ENCODE results near the gene CDCA8. TPM values are rescaled to one million over a fixed set of nuclear protein-coding genes. Genes with fewer than 3 reads are reported as not detected.

The CDCA8 gene
- total RNA-seq, 1 donor from 2014 or later, result 2.9 TPM

DNA sequence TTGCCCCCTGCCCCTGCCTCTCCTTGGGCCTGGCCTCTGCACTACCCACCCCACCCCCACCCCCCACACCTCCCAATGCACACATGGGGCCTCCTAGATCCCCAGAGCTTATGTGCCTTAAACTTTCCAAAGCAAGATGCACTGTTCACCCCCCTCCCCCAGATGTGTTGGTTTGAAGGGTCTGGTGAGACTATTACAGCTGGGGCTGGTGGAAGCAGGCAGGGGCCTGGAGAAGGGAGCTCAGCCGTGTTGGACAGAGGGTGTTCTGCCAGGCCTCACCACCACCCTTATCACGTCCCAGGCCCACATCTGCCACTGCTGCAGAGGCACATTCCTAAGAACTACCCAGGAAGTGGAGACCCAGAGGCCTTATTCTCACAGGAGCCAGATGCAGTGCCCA, 39.3 kb upstream of the CDCA8 start:
- ATAC-seq (ENCODE audit: low read depth) (no peak), DNase-seq (no peak)
- CTCF ChIA-PET, result no interaction called here
- POLR2A ChIA-PET, result no interaction called here
- Mint-ChIP-seq H3K36me3 (ENCODE audit: low read depth) (no peaks in the 10 kb centered on the region), H3K4me1 (no peaks in the 10 kb centered on the region), H3K4me3 (no peak overlapping the region), H3K9me3 (no peaks in the 10 kb centered on the region), H3K27me3 (peaks cover 4% of the 10 kb centered on the region), H3K27ac (no peak overlapping the region)
- intact Hi-C loops (cut with micrococcal nuclease), result no loop called here
- TF ChIP-seq, protein P1, sequence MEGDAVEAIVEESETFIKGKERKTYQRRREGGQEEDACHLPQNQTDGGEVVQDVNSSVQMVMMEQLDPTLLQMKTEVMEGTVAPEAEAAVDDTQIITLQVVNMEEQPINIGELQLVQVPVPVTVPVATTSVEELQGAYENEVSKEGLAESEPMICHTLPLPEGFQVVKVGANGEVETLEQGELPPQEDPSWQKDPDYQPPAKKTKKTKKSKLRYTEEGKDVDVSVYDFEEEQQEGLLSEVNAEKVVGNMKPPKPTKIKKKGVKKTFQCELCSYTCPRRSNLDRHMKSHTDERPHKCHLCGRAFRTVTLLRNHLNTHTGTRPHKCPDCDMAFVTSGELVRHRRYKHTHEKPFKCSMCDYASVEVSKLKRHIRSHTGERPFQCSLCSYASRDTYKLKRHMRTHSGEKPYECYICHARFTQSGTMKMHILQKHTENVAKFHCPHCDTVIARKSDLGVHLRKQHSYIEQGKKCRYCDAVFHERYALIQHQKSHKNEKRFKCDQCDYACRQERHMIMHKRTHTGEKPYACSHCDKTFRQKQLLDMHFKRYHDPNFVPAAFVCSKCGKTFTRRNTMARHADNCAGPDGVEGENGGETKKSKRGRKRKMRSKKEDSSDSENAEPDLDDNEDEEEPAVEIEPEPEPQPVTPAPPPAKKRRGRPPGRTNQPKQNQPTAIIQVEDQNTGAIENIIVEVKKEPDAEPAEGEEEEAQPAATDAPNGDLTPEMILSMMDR (IDR thresholded peaks at IDR 0.05), result no peak

DNA sequence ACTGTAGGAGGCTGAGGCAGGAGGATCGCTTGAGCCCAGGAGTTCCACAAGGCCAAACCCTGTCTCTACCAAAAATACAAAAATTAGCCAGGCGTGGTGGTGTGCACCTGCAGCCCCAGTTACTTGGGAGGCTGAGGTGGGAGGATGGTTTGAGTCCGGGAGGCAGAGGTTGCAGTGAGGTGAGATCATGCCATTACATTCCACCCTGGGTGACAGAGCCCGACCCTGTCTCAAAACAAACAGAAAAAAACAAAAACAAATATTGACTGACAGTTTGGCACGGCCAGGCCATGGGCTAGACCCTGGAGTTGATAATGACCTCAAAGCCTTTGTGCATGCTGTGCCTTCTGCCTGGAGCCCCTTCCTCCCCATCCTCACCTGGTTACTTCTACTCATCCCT, 38.4 kb upstream of the CDCA8 start:
- H3K4me3 Mint-ChIP-seq, result no peak overlapping the region
- ATAC-seq (ENCODE audit: low read depth) (no peak), DNase-seq (no peak)
- POLR2A ChIA-PET, result no interaction called here
- no peaks in the 10 kb centered on the region for H3K9me3 Mint-ChIP-seq
- TF ChIP-seq, protein P1 (IDR thresholded peaks at IDR 0.05), result no peak
- H3K27ac Mint-ChIP-seq, result no peak overlapping the region
- CTCF ChIA-PET, result no interaction called here
- H3K36me3 Mint-ChIP-seq (ENCODE audit: low read depth), result no peaks in the 10 kb centered on the region
- no peaks in the 10 kb centered on the region for H3K4me1 Mint-ChIP-seq
- intact Hi-C loops (cut with micrococcal nuclease), result no loop called here
- H3K27me3 Mint-ChIP-seq, result peaks cover 9% of the 10 kb centered on the region

DNA sequence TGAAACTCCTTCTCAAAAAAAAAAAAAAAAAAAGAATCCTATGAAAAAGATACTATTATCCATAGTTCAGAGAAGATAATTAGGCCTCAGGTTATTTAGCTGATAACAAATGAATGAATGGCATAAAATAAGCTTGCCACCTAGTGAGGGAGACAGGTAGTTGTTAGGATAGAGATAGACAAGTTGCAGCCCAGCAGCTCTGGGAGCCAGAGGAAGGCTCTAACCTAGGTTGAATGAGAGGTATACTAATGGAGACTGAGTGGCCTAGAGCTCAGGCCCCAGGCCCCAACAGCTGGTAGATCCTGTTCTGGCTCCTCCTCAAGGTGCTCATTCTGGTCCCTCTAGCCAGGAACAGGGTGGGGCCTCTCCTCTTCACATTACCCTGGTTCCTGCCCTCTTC, 37.0 kb upstream of the CDCA8 start:
- Mint-ChIP-seq H3K4me3 (no peak overlapping the region), H3K27ac (no peak overlapping the region), H3K36me3 (ENCODE audit: low read depth) (no peaks in the 10 kb centered on the region), H3K4me1 (no peaks in the 10 kb centered on the region), H3K9me3 (no peaks in the 10 kb centered on the region), H3K27me3 (peaks cover 13% of the 10 kb centered on the region)
- ATAC-seq (ENCODE audit: low read depth) (no peak), DNase-seq (no peak)
- POLR2A ChIA-PET, result interaction anchor here (0.6 kb wide), 1 partner anchor 204 kb away, joined by 6 read pairs; the partner anchor contains the start of gene MTF1
- CTCF ChIA-PET, result interaction anchor here (1.2 kb wide), 1 partner anchor 52 kb away, joined by 3 read pairs; no protein-coding TSS in a partner anchor
- TF ChIP-seq, protein P1 (IDR thresholded peaks at IDR 0.05), result no peak
- intact Hi-C loops (cut with micrococcal nuclease), result no loop called here

DNA sequence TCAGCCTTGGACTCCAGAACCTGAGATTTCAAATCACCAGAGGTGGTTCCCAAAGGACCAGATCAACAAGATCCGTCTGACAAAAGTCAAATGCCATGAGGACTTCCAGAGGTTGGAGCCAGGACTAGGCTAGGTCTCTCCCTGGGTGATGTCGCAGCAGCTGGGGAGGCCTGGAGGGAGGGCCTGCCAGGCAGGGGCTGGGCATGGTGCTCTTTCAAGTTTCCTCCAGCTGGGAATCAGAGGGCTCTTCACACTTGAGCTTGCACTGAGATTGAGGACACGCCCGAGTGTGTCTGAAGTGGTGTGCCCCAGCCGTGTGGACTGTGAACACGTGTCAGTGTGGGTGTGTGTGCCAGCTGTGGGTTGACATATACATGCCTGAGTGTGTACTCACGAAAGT, 36.3 kb upstream of the CDCA8 start:
- no peaks in the 10 kb centered on the region for H3K9me3 Mint-ChIP-seq
- intact Hi-C loops (cut with micrococcal nuclease), result no loop called here
- POLR2A ChIA-PET, result no interaction called here
- no peak for ATAC-seq (ENCODE audit: low read depth)
- TF ChIP-seq, protein P1 (IDR thresholded peaks at IDR 0.05), result no peak
- no peaks in the 10 kb centered on the region for H3K36me3 Mint-ChIP-seq (ENCODE audit: low read depth)
- no peak for DNase-seq
- H3K27ac Mint-ChIP-seq, result no peak overlapping the region
- no peaks in the 10 kb centered on the region for H3K4me1 Mint-ChIP-seq
- no peak overlapping the region for H3K4me3 Mint-ChIP-seq
- H3K27me3 Mint-ChIP-seq, result peaks cover 15% of the 10 kb centered on the region
- CTCF ChIA-PET, result no interaction called here

DNA sequence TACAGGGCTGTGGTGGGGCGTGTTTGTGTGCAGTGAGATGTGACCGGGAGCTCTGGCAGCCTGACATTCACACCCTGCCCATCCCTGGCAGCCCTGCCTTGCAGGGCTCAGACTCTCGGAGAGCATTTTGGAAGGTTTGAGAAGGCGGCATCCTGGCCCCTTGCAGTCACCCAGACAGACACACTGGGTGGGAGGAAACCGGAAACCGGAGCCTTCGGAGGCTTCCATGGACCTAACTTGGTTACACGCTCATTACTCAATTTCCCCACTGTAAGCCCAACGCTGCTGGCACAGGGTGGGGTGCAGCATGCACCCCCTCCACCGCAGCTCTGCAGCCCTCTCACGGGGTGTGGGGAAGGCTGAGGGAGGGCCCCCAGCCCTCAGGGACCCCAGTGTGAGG, 35.4 kb upstream of the CDCA8 start:
- Mint-ChIP-seq H3K4me3 (no peak overlapping the region), H3K4me1 (no peaks in the 10 kb centered on the region), H3K9me3 (no peaks in the 10 kb centered on the region), H3K27me3 (peaks cover 15% of the 10 kb centered on the region), H3K36me3 (ENCODE audit: low read depth) (no peaks in the 10 kb centered on the region), H3K27ac (no peak overlapping the region)
- ChIA-PET CTCF (no interaction called here), POLR2A (no interaction called here)
- DNase-seq, result no peak
- intact Hi-C loops (cut with micrococcal nuclease), result no loop called here
- TF ChIP-seq, protein P1 (IDR thresholded peaks at IDR 0.05), result no peak
- ATAC-seq (ENCODE audit: low read depth), result no peak

All from activated B cell treated with CpG ODN at 0.5 μM for 24 hours (primary cell).